K562 (cell line): Measurements from ENCODE around the gene SLC44A2. TPM values are rescaled to one million over a fixed set of nuclear protein-coding genes. Genes with fewer than 3 reads are reported as not detected.

ENCODE experiments used
- CTCF ChIP-seq, 3 experiments: IDR thresholded peaks in 2 of 3; conservative IDR thresholded peaks in 1 of 3; 2 replicates each; pipeline ENCODE4 v1.5.1; 2011 to 2012; ENCODE audit warnings: low read length in 3 of 3, mild to moderate bottlenecking in 3 of 3, control low read depth in 2 of 3, improper control_type of control experiment in 1 of 3, inconsistent platforms in 1 of 3, low read depth in 1 of 3, mixed read lengths in 1 of 3, moderate library complexity in 1 of 3; ENCODE audit not compliant: insufficient read depth in 2 of 3
- ELF4 ChIP-seq: fragments of 450-650 bp; formaldehyde crosslinking; IDR thresholded peaks from 2 replicates; pipeline ENCODE4 v1.4.0; 2022; ENCODE audit warnings: missing genetic modification characterization
- FOSL1 ChIP-seq: fragments of 200-800 bp; sonication (Bioruptor generic); conservative IDR thresholded peaks from 2 replicates; pipeline ENCODE4 v1.6.1; 2016; ENCODE audit warnings: missing genetic modification characterization, missing compliant biosample characterization
- FOXO4 ChIP-seq: fragments of 450-650 bp; formaldehyde crosslinking; IDR thresholded peaks from 2 replicates; pipeline ENCODE4 v1.4.0; 2020; ENCODE audit warnings: mild to moderate bottlenecking, moderate library complexity
- GTF2A2 ChIP-seq: IDR thresholded peaks from 2 replicates; pipeline ENCODE4 v1.6.1; 2016; ENCODE audit warnings: mild to moderate bottlenecking, missing genetic modification characterization, missing compliant biosample characterization
- NFATC3 ChIP-seq: fragments of 450-650 bp; IDR thresholded peaks from 2 replicates; pipeline ENCODE4 v1.6.1; 2017; ENCODE audit warnings: mild to moderate bottlenecking
- REST ChIP-seq, 2 experiments: fragments of 450-650 bp; formaldehyde crosslinking in 1 of 2; IDR thresholded peaks; 2 replicates each; pipeline versions ENCODE4 v1.4.0 to v1.6.1; 2014 to 2020; ENCODE audit warnings: mild to moderate bottlenecking in 2 of 2, borderline replicate concordance in 1 of 2, low read depth in 1 of 2
- THAP7 ChIP-seq: fragments of 250-450 bp; sonication (Bioruptor Pico); IDR thresholded peaks from 2 replicates; pipeline ENCODE4 v1.5.0; 2021
- ZNF695 ChIP-seq: fragments of 450-650 bp; formaldehyde crosslinking; IDR thresholded peaks from 2 replicates; pipeline ENCODE4 v1.4.0; 2020; ENCODE audit warnings: mild to moderate bottlenecking, moderate library complexity
- ZNF778 ChIP-seq: fragments of 450-650 bp; formaldehyde crosslinking; IDR thresholded peaks from 2 replicates; pipeline ENCODE4 v1.4.0; 2020; ENCODE audit warnings: mild to moderate bottlenecking, moderate library complexity
- polyA plus RNA-seq, 8 experiments: library from polyadenylated mRNA; depleted of rRNA in 4 of 8; stranded (reverse) in 5 of 8; unstranded in 3 of 8; fragments of >200 nt; fragmentation: Nextera tagmentation in 2 of 8; fragmentation: Illumina TruSeq in 1 of 8; extraction: Ambion mirVana in 2 of 8; extraction: Trizol in 1 of 8; gene quantifications; 2 replicates each; pipeline versions ENCODE4 v1.2.1 to v1.2.3, GENCODE V29; 2011 to 2014; ENCODE audit warnings: inconsistent platforms in 1 of 8, missing spikeins in 1 of 8
- total RNA-seq, 7 experiments: library from RNA; depleted of rRNA in 6 of 7; stranded (reverse); fragments of >200 nt in 6 of 7; fragmentation: Illumina TruSeq in 2 of 7; extraction: Trizol in 2 of 7; gene quantifications; 2 replicates each; pipeline versions ENCODE4 v1.2.1 to v1.2.3, GENCODE V29; 2011 to 2021; ENCODE audit warnings: low replicate concordance in 1 of 7

SLC44A2 gene
- total and polyA plus RNA-seq, 9 of the 15 experiments (the other 6 are each of a cell fraction or from before 2014, with no cell fraction given): 1.1 to 34.2 (median 8.1) TPM

GRCh38 chr19:10644260-10645007, 19.1 kb downstream of the SLC44A2 start (continued):
- TF ChIP-seq FOXO4 (CRISPR knock-in tag) (no peak), ELF4 (no peak), THAP7 (CRISPR knock-in tag) (no peak), FOSL1 (tag) (no peak), NFATC3 (no peak), ZNF778 (CRISPR knock-in tag) (no peak), ZNF695 (0 out of 2 replicates have a peak, but pooled peaks have one; percentile 18), GTF2A2 (tag) (no peak), CTCF (IDR thresholded peaks at IDR 0.05 in 2 of 3, conservative IDR thresholded peaks at IDR 0.05 in 1 of 3; ENCODE audit: insufficient read depth in 2 of 3, low read depth in 1 of 3, low read length in 3 of 3) (peak; percentile 92 to 98 (median 97)), REST (IDR thresholded peaks at IDR 0.05; ENCODE audit: borderline replicate concordance) (peak; percentile 95), REST (CRISPR knock-in tag; IDR thresholded peaks at IDR 0.05; ENCODE audit: low read depth) (no peak)
